Esophagus muscularis mucosa (tissue), 3 donors: ENCODE measurements around the gene TNP2.
A peak's percentile ranks its signal among the peaks of the same experiment; 100 is the strongest.

ENCODE experiments used
- CTCF ChIP-seq, 3 experiments: fragments of 200-600 bp in 2 of 3; fragments of 450-650 bp in 1 of 3; sonication (generic) in 2 of 3; IDR thresholded peaks; one replicate each; pipeline ENCODE4 v1.5.1; 2017 to 2019; ENCODE audit warnings: antibody characterized with exemption in 3 of 3, mild to moderate bottlenecking in 2 of 3, moderate library complexity in 1 of 3
- POLR2A ChIP-seq: fragments of 450-650 bp; IDR thresholded peaks from one replicate; pipeline ENCODE4 v1.6.1; 2017; ENCODE audit warnings: antibody characterized with exemption, moderate library complexity, mild to moderate bottlenecking, low read depth
- POLR2AphosphoS5 ChIP-seq, 2 donors: sonication (generic); formaldehyde crosslinking; IDR thresholded peaks; one replicate each; pipeline ENCODE4 v1.6.1; 2017; ENCODE audit warnings: antibody characterized with exemption in 2 of 2

DNA sequence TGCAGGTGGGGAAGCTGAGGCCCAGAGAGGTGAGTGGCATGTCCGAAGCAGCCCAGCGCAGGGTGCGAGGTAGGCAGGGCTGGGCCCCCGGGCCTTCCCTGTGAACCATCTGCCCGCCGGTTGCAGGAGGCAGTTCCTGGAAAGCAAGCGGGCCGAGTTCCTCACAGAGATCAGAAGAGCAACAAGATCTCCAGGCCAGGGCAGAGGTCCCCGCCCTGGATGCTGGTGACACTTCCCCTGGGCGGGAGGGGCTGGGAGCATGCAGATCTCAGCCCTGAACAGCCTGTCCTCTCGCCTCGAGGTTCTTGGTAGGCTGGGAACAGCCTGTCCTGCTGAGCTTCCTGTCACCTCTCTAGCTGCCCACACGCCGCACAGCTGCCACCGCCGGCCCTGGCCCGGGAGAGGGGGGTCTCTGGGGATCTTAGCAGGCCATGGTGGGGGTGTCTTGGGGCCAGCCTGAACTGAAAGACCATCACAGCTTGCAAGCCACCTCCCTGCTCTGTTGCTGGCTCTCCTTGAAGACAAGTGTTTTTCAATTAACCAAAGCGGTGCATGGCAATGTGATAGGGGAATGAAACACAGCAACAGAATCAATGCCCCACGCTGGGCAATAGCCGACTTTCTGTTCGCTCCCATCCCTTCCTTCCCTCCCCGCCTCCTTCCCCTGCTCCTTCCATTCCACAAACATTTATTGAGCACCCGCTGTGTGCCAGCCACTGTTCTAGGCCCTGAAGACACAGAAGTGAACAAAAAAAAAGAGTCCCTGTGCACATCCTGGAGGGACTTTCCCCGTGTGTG, 44.8 kb downstream of the TNP2 start:
- TF ChIP-seq CTCF (IDR thresholded peaks at IDR 0.05) (no peak), POLR2AphosphoS5 (IDR thresholded peaks at IDR 0.05) (peak; percentile 67 to 80), POLR2A (no peak)
